GM23338 (cell line): Measurements from ENCODE around the gene DPH2. TPM values are rescaled to one million over a fixed set of nuclear protein-coding genes. Genes with fewer than 3 reads are reported as not detected.

Source experiments
- ATAC-seq: fragments of 200-7000 bp; cut with Tn5 transposase; 3 replicates; pipeline ENCODE4 v1.9.1; 2020
- DNase-seq: peaks from one replicate; pipeline ENCODE4 v3.0.0-alpha.2; 2015; ENCODE audit warnings: low spot score
- H2AFZ ChIP-seq: fragments of 200-600 bp; sonication (generic); 2 replicates; pipeline ENCODE4 v1.8.0; 2016; ENCODE audit warnings: antibody characterized with exemption, mild to moderate bottlenecking, moderate library complexity
- H3F3A ChIP-seq: fragments of 200-600 bp; sonication (generic); replicated peaks from 2 replicates; pipeline ENCODE4 v1.8.0; 2017; ENCODE audit warnings: antibody characterized with exemption, mixed run types, low read depth
- H3K27ac ChIP-seq: fragments of 200-600 bp; sonication (generic); 2 replicates; pipeline ENCODE4 v1.6.1; 2016; ENCODE audit warnings: low read depth
- H3K27me3 ChIP-seq: fragments of 200-600 bp; sonication (generic); 2 replicates; pipeline ENCODE4 v1.8.0; 2016; ENCODE audit warnings: mild to moderate bottlenecking, mixed run types, moderate library complexity; ENCODE audit not compliant: insufficient read depth
- H3K36me3 ChIP-seq: fragments of 200-600 bp; sonication (generic); 2 replicates; pipeline ENCODE4 v1.8.0; 2016; ENCODE audit warnings: mild to moderate bottlenecking; ENCODE audit not compliant: insufficient read depth
- H3K4me1 ChIP-seq: fragments of 200-600 bp; sonication (generic); 2 replicates; pipeline ENCODE4 v1.8.0; 2016; ENCODE audit warnings: mild to moderate bottlenecking, moderate library complexity; ENCODE audit not compliant: insufficient read depth
- H3K4me2 ChIP-seq: fragments of 200-600 bp; sonication (generic); 2 replicates; pipeline ENCODE4 v1.7.1; 2017; ENCODE audit warnings: mixed run types
- H3K4me3 ChIP-seq: fragments of 200-600 bp; sonication (generic); 2 replicates; pipeline ENCODE4 v1.6.1; 2016; ENCODE audit warnings: mixed run types
- H3K79me2 ChIP-seq: fragments of 200-600 bp; sonication (generic); replicated peaks from 2 replicates; pipeline ENCODE4 v1.8.0; 2017; ENCODE audit warnings: mild to moderate bottlenecking; ENCODE audit not compliant: insufficient read depth
- H3K9me2 ChIP-seq: fragments of 200-600 bp; sonication (generic); 2 replicates; pipeline ENCODE4 v1.8.0; 2017; ENCODE audit not compliant: insufficient read depth
- H4K20me1 ChIP-seq: fragments of 200-600 bp; sonication (generic); replicated peaks from 2 replicates; pipeline ENCODE4 v1.8.0; 2017; ENCODE audit warnings: mild to moderate bottlenecking; ENCODE audit not compliant: insufficient read depth
- H3K27ac Mint-ChIP-seq: 2 replicates; pipeline ENCODE4 v1.8.0; 2020; ENCODE audit warnings: inconsistent platforms, mild to moderate bottlenecking, moderate library complexity, mixed read lengths
- H3K27me3 Mint-ChIP-seq: 3 replicates; pipeline ENCODE4 v1.8.0; 2022; ENCODE audit warnings: low read depth, mild to moderate bottlenecking, moderate library complexity, mixed read lengths, inconsistent platforms; ENCODE audit not compliant: insufficient read depth, poor library complexity
- H3K36me3 Mint-ChIP-seq: 3 replicates; pipeline ENCODE4 v1.8.0; 2021; ENCODE audit warnings: low read depth, mild to moderate bottlenecking, inconsistent platforms, moderate library complexity, mixed read lengths
- H3K4me1 Mint-ChIP-seq: 3 replicates; pipeline ENCODE4 v1.8.0; 2020; ENCODE audit warnings: mild to moderate bottlenecking, inconsistent platforms, mixed read lengths
- H3K4me3 Mint-ChIP-seq: 3 replicates; pipeline ENCODE4 v1.8.0; 2021; ENCODE audit warnings: moderate library complexity, mild to moderate bottlenecking, inconsistent platforms, mixed read lengths
- H3K9me3 Mint-ChIP-seq: 3 replicates; pipeline ENCODE4 v1.8.0; 2020; ENCODE audit warnings: moderate library complexity, mild to moderate bottlenecking, inconsistent platforms, mixed read lengths
- CREB1 ChIP-seq: fragments of 250-450 bp; sonication (Bioruptor Pico); IDR thresholded peaks from 2 replicates; pipeline ENCODE4 v1.5.0; 2020; ENCODE audit warnings: low read depth, mild to moderate bottlenecking, moderate library complexity
- CTCF ChIP-seq, 2 experiments: fragments of 200-600 bp in 1 of 2; sonication (generic) in 1 of 2; conservative IDR thresholded peaks; 2 replicates each; pipeline versions ENCODE4 v1.5.1 to v1.6.1; 2016 to 2017; ENCODE audit warnings: antibody characterized with exemption in 2 of 2, low read depth in 2 of 2, mild to moderate bottlenecking in 2 of 2, moderate library complexity in 1 of 2
- ETS1 ChIP-seq: IDR thresholded peaks from 2 replicates; pipeline ENCODE4 v1.6.1; 2016; ENCODE audit warnings: antibody characterized with exemption
- EZH2 ChIP-seq: fragments of 200-600 bp; sonication (generic); IDR thresholded peaks from one replicate; pipeline ENCODE4 v1.8.0; 2017; ENCODE audit warnings: antibody characterized with exemption, mild to moderate bottlenecking, low read depth; ENCODE audit not compliant: unreplicated experiment
- EZH2phosphoT487 ChIP-seq: fragments of 200-600 bp; sonication (generic); IDR thresholded peaks from one replicate; pipeline ENCODE4 v1.8.1; 2018; ENCODE audit warnings: antibody characterized with exemption; ENCODE audit not compliant: unreplicated experiment
- JUNB ChIP-seq: IDR thresholded peaks from one replicate; pipeline ENCODE4 v1.6.1; 2016; ENCODE audit warnings: antibody characterized with exemption; ENCODE audit not compliant: unreplicated experiment
- NANOG ChIP-seq: IDR thresholded peaks from 2 replicates; pipeline ENCODE4 v1.6.1; 2016; ENCODE audit warnings: antibody characterized with exemption, borderline replicate concordance
- POLR2AphosphoS5 ChIP-seq: IDR thresholded peaks from 2 replicates; pipeline ENCODE4 v1.6.1; 2016; ENCODE audit warnings: antibody characterized with exemption, low read depth
- REST ChIP-seq: IDR thresholded peaks from one replicate; pipeline ENCODE4 v1.6.1; 2018; ENCODE audit warnings: antibody characterized with exemption; ENCODE audit not compliant: unreplicated experiment
- STAT1 ChIP-seq: IDR thresholded peaks from one replicate; pipeline ENCODE4 v1.6.1; 2016; ENCODE audit warnings: antibody characterized with exemption; ENCODE audit not compliant: unreplicated experiment
- ZNF114 ChIP-seq: fragments of 250-450 bp; sonication (Bioruptor Pico); IDR thresholded peaks from 2 replicates; pipeline ENCODE4 v1.5.0; 2020; ENCODE audit warnings: mild to moderate bottlenecking, moderate library complexity
- ZNF331 ChIP-seq: fragments of 250-450 bp; sonication (Bioruptor Pico); IDR thresholded peaks from 2 replicates; pipeline ENCODE4 v1.5.0; 2020; ENCODE audit warnings: low read depth, mild to moderate bottlenecking, moderate library complexity
- polyA plus RNA-seq: library from polyadenylated mRNA; unstranded; fragments of >200 nt; fragmentation: Nextera tagmentation; extraction: Ambion mirVana; gene quantifications from 2 replicates; pipeline ENCODE4 v1.2.1, GENCODE V29; 2016
- total RNA-seq: library from RNA; depleted of rRNA; stranded (reverse); fragments of >200 nt; shearing (Covaris generic); gene quantifications from 2 replicates; pipeline ENCODE4 v1.2.3, GENCODE V29; 2014
- TF ChIP-seq, protein P1 (sequence below): fragments of 250-450 bp; sonication (Bioruptor Pico); IDR thresholded peaks from 2 replicates; pipeline ENCODE4 v1.5.0; 2020; ENCODE audit warnings: mild to moderate bottlenecking, moderate library complexity

DPH2 gene
- total and polyA plus RNA-seq, 2 experiments from 2014 or later = 32.1 to 90.3 TPM

DNA sequence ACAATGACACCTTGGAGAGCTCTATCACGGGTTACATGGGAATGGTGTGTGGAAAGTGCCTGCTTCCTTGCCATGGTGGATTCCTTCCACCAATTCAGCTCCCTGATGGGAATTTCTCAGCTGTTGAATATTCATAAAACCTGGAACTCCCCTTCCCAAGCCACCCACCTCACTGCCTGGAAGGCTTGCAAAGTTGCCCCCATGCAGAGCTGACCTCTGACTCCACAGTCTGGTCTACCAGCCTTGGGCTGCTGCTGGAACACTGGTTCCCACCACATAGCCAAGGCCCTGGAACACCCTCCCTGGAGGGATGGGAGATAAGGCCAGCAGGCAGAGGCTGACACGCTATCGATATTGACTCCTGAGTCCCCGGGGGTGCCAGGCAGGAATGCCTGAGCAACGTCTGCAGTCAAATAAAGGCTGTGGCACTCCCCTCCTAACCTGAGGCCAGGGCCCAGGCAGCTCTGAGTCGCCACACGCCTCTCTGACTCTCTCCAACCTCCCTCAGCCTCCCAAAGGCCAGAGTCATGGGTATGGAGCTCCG lies 30.4 kb downstream of the DPH2 start:
- Histone ChIP-seq H3K36me3 (peaks cover 10% of the 10 kb centered on the region; the same call in 1 of the 2 replicates), H3K4me3 (no peak overlapping the region), H4K20me1 (no peaks in the 10 kb centered on the region; the same call in 1 of the 2 replicates), H3K27me3 (no peaks in the 10 kb centered on the region), H3K27ac (no peak overlapping the region), H3K79me2 (no peaks in the 10 kb centered on the region), H3F3A (peaks cover 11% of the 10 kb centered on the region; the same call in 1 of the 2 replicates), H3K9me2 (no peaks in the 10 kb centered on the region), H3K4me1 (no peaks in the 10 kb centered on the region), H3K4me2 (no peak overlapping the region), H2AFZ (no peak overlapping the region)
- Mint-ChIP-seq H3K9me3 (no peaks in the 10 kb centered on the region), H3K4me1 (peaks cover 15% of the 10 kb centered on the region), H3K27me3 (peaks cover 8% of the 10 kb centered on the region), H3K36me3 (peaks cover 60% of the 10 kb centered on the region), H3K4me3 (no peak overlapping the region), H3K27ac (no peak overlapping the region)
- no peak for ATAC-seq
- no peak for DNase-seq
- TF ChIP-seq, protein P1, sequence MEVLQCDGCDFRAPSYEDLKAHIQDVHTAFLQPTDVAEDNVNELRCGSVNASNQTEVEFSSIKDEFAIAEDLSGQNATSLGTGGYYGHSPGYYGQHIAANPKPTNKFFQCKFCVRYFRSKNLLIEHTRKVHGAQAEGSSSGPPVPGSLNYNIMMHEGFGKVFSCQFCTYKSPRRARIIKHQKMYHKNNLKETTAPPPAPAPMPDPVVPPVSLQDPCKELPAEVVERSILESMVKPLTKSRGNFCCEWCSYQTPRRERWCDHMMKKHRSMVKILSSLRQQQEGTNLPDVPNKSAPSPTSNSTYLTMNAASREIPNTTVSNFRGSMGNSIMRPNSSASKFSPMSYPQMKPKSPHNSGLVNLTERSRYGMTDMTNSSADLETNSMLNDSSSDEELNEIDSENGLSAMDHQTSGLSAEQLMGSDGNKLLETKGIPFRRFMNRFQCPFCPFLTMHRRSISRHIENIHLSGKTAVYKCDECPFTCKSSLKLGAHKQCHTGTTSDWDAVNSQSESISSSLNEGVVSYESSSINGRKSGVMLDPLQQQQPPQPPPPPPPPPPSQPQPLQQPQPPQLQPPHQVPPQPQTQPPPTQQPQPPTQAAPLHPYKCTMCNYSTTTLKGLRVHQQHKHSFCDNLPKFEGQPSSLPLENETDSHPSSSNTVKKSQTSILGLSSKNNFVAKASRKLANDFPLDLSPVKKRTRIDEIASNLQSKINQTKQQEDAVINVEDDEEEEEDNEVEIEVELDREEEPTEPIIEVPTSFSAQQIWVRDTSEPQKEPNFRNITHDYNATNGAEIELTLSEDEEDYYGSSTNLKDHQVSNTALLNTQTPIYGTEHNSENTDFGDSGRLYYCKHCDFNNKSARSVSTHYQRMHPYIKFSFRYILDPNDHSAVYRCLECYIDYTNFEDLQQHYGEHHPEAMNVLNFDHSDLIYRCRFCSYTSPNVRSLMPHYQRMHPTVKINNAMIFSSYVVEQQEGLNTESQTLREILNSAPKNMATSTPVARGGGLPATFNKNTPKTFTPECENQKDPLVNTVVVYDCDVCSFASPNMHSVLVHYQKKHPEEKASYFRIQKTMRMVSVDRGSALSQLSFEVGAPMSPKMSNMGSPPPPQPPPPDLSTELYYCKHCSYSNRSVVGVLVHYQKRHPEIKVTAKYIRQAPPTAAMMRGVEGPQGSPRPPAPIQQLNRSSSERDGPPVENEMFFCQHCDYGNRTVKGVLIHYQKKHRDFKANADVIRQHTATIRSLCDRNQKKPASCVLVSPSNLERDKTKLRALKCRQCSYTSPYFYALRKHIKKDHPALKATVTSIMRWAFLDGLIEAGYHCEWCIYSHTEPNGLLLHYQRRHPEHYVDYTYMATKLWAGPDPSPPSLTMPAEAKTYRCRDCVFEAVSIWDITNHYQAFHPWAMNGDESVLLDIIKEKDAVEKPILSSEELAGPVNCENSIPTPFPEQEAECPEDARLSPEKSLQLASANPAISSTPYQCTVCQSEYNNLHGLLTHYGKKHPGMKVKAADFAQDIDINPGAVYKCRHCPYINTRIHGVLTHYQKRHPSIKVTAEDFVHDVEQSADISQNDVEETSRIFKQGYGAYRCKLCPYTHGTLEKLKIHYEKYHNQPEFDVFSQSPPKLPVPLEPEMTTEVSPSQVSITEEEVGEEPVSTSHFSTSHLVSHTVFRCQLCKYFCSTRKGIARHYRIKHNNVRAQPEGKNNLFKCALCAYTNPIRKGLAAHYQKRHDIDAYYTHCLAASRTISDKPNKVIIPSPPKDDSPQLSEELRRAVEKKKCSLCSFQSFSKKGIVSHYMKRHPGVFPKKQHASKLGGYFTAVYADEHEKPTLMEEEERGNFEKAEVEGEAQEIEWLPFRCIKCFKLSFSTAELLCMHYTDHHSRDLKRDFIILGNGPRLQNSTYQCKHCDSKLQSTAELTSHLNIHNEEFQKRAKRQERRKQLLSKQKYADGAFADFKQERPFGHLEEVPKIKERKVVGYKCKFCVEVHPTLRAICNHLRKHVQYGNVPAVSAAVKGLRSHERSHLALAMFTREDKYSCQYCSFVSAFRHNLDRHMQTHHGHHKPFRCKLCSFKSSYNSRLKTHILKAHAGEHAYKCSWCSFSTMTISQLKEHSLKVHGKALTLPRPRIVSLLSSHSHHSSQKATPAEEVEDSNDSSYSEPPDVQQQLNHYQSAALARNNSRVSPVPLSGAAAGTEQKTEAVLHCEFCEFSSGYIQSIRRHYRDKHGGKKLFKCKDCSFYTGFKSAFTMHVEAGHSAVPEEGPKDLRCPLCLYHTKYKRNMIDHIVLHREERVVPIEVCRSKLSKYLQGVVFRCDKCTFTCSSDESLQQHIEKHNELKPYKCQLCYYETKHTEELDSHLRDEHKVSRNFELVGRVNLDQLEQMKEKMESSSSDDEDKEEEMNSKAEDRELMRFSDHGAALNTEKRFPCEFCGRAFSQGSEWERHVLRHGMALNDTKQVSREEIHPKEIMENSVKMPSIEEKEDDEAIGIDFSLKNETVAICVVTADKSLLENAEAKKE = no peak
- TF ChIP-seq NANOG (no peak), ZNF331 (CRISPR knock-in tag) (no peak), JUNB (no peak), ZNF114 (CRISPR knock-in tag) (no peak), CTCF (conservative IDR thresholded peaks at IDR 0.05; ENCODE audit: low read depth in 2 of 2) (no peak), CREB1 (CRISPR knock-in tag) (no peak), ETS1 (no peak), EZH2 (no peak), EZH2phosphoT487 (no peak), STAT1 (no peak), POLR2AphosphoS5 (no peak), REST (no peak)
